GM21619 (cell line): ENCODE measurements around the gene SPIRE2.
"Not testable (repeated sequence)": the region's sequence is repeated elsewhere in the genome, so short reads cannot be mapped to it uniquely, and the experiment has no call there.

Experiments
- ATAC-seq: cut with Tn5 transposase; IDR thresholded peaks from one replicate; pipeline ENCODE4 v1.9.1; 2021; ENCODE audit not compliant: unreplicated experiment

SPIRE2 gene

DNA sequence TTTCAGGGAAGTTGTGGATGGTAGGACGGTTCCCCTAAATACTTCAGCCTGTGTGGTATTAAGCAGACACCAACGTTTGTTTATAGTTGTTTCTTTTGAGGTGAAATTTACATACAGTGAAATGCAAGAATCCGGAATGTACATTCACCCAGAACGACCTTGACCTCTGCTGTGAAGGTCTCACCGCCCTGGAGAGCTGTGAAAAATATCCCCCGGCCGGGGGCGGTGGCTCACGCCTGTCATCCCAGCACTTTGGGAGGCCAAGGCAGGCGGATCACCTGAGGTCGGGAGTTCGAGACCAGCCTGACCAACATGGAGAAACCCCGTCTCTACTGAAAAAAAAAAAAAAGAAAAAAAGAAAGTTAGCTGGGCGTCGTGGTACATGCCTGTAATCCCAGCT lies 8.2 kb downstream of the SPIRE2 start:
- not testable (repeated sequence) for ATAC-seq

DNA sequence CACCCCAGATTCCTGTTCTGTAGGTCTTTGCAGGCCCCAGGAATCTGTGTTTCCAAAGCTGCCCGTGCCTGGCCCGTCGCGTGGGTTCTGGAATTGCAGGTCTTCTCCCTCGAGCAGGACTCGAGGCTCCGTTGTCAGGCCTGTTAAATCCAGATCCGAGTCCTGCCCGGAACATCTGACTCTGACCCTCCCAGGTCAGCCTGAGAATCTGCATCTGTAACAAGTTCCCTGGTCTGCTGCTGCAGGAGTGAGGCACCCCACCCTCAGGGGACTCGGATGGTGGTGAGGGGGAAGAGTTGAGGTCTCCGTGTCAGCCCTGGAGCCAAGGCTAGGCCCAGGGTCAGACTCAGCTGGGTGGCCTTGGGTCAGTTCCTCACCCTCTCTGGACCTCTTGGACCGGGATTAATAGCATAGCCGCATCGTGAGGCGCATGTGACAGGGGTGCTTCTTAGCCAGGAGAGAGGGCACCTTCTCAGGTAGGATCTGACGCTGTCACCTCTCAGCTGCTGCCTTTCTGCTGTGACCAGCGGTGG lies 8.8 kb downstream of the SPIRE2 start:
- ATAC-seq: no peak

DNA sequence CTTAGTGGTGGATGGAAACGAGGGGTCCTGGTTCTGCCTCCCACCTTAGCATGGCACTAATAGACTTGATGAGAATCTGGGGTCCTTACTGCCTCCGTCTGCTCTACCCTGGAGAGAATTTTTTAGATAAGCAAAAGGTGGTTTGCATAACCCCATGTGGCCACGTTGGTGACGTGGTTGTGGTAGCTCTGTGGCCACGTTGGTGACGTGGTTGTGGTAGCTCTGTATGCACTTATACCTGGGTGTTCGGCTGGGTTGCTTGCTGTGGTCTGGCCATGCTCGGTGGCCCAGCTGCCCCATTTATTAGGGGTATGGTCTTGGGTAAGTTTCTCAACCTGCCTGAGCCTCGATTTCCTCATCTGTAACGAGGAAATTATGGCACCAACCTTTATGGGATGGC lies 13.0 kb downstream of the SPIRE2 start:
- ATAC-seq: no peak

DNA sequence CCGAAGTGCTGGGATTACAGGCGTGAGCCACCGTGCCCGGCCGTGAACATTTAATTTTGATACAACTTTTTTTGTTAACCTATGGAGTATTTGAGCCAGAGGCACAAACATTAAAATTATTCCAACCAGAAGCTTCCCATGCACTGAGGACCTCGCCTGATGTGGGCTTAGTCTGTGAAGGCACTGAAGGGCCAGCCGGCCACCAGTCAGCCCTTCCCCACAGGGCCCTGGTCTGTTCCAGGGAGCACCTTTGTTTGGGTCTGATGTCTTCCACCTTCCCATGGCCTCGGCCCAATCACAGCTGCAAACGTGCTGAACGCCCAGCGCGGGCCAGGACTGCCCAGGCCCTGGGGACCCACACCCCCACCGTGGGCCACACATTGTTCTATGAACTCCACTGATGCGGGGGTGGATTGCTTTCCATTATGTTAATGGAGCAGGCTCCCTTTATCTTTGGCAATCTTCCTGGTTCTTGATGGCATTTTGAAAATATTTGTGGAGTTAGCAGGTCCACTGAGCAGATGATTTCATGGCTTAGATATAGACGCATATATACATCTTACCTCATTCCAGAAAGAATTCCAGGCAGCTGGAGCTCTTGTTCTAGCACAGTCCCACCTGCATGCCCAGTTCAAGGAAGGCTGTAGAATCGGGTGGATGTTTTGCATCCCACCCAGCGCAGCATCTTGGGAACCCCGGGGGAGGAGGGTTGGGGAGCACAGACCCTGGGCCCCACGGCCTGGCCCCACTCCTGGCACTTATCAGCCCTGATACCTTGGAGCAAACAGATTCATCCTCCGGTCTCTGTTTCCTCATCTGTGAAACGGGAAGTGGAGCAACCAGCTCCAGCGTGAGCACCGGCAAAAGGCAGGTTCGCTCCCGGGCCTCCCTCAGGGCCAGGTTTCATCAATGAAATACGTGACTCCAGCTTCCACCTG lies 14.5 kb downstream of the SPIRE2 start:
- no peak for ATAC-seq

DNA sequence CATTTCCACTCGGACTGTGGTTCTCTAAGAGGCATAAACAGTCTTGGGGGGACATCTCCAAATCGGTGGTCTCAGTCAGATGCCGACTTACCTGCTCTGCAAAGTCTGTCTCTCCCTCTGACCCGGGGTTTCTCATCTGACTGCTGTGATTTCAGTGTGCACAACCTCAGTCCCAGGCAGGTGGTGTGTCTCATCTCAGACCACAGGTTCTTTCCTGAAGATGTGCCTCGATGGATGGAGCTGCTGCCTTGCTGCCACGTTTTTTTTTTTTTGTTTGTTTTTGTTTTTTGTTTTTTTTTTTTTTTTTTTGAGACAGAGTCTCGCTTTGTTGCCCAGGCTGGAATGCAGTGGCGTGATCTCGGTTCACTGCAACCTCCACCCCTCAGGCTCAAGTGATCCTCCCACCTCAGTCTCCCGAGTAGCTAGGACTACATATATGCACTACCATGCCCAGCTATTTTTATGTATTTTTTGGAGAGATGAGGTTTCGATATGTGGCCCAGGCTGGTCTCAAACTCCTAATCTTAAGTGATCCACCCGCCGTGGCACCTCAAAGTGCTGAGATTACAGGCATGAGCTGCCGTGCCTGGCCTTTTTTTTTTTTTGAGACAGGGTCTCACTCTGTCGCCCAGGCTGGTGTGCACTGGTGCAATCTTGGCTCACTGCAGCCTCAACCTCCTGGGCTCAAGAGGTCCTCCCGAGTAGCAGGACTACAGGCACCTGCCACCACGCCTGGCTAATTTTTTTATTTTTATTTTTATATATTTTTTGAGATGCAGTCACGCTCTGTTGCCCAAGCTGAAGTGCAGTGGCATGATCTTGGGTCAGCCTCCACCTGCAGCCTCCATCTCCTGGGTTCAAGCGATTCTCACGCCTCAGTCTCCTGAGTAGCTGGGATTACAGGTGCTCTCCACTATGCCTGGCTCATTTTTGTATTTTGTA lies 15.4 kb downstream of the SPIRE2 start:
- ATAC-seq: no peak

DNA sequence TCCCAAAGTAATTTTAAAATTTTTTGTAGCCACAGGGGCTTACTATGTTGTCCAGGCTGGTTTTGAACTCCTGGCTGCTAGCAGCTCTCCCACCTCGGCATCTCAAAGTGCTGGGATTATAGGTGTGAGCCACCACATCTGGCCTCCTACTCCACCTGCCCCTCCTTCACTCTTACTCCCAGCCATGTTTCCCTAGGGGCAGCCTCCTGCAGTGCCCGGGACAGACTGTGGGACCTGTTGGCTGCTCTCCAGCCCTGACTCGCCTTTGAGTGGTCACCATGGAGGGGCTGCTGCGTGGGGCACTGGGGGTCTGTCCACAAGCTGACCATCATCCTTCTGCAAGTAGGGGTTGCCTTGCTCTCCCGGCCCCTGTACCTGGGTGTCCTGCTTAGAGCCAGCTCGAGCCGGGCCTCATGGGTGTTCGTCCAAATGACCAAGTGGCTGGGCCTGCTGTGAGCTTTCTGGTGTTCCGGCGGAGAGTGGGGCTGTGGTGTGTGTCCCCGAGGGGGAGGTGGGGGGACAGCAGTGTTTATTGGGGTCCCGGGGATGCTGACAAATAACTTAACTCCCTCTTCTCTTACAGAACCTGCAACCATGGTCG lies 16.6 kb downstream of the SPIRE2 start:
- ATAC-seq: no peak

DNA sequence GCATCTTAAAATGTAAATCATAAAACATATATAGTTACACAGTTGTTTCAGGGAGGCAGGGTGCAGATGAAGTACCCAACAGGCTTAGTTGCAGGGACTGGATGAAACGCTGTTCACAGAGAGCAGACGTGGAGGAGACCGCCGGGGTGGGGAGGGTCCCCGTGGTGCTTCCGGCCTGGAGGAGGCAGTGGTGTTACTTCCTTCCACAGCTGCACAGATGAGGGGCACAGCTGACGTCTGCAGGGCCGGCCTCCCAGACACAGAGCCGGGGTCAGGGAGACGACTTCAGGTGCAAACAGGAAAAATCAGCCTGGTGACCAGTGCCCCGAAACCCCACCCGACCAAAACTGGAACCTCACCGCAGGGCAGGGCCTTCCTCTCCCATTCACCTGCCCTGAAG lies 17.1 kb downstream of the SPIRE2 start:
- no peak for ATAC-seq

DNA sequence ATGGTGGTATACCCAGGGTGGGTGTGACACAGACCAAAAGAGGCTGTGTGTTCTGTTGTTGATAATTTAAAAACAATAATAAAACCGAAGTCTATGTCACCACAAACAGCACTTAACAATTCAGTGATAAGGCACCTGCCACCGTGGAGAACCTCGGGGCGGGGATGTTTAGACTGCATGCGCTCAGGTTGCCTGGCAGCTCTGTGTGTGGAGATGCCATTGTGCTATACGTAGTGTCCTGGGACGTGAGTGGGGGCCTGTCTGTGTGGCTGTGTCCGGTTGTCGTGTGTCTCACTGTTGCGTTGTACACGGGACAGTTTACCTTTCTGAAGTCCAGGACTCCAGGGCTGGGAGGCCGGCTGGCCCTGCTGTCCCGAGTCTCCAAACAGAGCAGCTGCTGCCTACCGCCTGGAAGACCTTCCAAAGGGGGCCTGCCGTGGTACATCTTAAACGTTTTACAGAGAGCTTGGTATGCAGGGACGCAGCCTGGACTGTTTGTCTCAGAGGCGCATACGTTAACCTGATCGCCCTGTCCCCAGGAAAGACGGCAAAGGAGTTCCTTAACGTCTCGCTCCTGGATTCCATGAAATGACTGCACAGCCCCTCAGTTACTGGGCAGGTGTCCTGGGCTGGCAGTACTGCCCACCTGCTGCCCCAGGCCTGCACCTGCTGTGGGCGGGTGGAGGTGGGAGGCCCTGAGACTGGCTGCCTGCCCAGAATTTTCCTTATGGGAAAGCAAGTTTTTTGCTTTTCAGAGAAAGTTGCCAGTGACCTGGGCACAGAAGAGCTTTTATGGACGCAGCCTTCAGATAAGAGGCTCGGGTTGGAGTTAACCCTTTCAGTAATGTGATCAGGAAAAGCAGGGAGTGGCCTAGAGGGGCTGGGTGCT lies 19.0 kb downstream of the SPIRE2 start:
- ATAC-seq: no peak

DNA sequence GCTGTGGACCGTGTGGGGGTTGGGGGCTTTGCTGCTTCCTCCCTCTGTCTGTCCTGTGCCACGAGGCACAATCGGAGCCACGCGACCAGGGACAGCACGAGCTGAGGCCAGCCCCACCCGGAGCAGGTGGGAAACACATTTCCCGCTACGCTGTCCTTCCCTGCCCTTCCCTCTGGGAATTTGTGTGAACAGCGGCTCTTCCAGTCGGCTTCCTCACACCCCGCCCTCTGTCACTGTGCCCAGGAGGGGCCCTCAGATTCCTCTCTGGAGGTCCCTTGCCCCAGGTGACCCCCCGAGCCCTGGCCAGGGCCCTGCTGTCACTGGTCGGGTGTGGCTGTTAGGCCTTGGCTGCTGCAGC lies 19.6 kb downstream of the SPIRE2 start:
- ATAC-seq: no peak

DNA sequence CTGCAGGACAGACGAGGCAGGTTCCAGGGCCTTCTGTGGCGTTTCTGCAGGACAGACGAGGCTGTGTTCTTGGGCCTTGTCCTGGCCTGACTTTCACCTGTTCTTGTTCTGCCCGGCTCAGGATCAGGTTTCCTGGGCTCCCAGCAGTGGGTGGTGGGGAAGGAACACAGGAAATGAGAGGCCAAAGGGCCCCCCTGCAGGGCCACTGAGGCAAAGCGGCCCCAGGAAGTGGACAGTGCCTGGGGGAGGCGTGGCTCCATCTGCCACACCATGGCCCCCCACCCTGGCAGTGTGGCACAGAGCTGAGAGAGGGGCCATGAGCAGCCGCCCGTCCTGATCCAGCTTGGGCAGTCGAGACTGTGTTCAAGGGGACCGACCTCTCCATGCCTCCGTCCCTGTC lies 20.7 kb downstream of the SPIRE2 start:
- no peak for ATAC-seq

DNA sequence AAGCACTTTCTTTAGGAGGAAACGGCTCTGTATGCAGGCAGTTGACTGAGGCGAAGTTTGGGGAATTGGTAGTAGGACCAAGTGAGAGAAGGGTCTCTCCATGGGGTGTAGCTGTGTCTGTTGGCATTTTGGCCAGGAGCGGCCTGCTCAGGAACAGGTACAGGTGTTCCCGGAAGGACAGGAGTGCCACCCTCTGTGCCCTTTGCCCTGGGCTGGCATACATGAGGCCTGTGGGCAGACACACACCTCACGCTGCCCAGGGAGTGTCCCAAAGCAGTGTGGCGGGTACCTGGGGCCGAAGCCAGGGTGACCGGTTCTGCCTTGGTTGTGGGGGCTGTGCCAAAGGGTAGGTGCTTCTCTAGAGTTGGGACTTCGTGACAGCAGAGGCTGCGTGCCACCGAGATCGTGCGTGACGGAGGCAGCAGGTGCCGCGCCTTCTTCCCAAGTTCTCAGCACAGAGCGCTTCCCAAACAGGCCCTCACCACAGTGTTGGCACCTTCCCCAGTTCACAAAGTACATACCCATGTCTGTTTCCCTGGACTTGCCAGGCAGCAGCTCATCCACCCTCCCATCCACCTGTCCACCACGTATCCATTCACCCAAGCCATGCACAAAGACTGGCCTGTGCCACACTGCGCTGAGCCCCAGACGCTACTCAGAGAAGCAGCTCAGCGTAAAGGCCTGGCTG lies 25.2 kb downstream of the SPIRE2 start:
- ATAC-seq: no peak

DNA sequence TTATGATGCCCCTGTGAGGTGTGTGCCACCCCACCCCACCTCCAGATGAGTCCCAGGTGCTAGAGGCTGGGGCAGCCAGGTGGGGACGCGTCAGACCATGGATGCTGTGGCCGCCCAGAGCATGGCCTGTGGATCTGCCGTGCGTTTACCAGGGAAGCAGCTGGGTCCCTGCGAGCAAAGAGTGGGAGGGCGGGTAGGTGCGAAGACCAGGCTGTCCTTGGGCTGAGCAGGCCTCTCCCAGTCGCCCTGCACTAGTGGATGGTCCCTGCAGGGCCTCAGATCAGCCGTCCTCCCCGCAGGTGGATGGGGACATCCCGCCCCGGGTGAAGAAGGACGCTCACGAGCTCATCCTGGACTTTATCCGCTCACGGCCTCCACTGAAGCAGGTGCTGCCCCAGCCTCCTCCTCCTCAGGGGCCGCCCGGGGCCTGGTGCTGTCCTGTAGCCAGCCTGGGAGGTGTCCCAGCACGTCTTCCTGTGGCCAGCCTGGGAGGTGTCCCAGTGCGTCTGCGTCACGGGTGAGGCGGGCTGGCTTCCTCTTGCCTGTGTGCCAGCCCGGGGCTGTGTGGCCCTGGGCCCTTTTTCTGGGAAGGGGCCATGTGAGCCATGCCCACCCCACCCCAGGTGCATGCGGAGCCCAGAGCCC lies 27.1 kb downstream of the SPIRE2 start:
- ATAC-seq: no peak

DNA sequence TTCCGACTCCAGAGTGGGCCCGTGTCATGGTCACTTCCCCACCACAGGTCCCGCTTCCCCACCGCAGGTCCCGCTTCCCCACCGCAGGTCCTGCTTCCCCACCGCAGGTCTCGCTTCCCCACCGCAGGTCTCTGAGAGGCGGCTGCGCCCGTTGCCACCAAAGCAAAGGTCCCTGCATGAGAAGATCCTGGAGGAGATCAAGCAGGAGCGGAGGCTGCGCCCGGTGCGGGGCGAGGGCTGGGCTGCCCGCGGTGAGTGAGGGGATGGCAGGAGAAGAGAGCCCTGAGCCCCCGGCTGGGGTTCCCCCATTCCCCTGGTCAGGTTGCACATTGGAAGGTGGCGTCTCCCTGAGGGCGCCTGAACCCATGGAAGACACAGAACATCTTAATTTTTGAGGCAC lies 27.7 kb downstream of the SPIRE2 start:
- no peak for ATAC-seq

DNA sequence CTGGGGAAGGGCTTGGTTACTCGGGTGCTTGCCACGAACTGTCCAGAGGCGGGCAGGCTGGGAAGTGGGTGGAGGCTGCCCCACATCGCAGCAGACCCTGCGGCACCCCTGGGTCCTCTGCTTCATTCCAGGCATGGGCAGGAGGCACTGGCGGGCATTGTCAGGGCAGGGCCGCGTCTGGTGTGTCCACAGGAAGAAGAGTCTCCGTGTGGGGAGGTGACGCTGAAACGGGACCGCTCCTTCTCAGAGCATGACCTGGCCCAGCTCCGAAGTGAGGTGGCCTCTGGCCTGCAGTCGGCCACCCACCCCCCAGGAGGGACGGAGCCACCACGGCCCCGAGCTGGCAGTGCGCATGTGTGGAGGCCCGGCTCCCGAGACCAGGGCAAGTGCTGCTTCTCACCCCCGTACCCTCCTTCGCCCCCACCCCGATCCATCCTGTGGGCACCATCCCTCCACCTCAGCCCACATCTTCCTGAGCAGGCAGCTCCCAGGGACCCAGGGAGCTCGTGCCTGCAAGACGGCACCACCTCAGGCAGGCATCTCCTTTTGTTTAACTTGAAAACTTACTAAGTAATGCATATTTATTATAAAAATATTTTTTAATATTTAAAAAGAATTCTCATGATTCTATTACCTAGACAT lies 30.8 kb downstream of the SPIRE2 start:
- ATAC-seq: no peak

DNA sequence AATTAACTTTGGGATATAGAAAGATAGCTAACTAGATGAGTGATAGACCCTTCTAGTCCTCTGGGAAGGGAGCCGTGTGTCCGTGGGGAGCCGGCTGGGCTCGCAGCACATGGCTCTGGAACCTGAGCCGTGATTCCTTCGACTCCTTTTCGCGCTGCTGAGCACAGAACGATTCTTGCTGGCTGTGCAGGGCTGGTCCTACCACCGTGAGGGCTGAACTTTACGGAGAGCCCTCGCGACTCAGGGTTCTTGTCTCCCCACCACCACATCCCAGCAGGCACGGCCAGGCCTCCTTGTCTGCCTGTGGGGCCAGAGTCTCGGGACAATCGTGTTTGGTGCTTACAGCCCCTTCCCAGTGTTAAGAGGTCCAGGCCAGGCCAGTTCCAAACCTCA lies 31.3 kb downstream of the SPIRE2 start:
- ATAC-seq: no peak

DNA sequence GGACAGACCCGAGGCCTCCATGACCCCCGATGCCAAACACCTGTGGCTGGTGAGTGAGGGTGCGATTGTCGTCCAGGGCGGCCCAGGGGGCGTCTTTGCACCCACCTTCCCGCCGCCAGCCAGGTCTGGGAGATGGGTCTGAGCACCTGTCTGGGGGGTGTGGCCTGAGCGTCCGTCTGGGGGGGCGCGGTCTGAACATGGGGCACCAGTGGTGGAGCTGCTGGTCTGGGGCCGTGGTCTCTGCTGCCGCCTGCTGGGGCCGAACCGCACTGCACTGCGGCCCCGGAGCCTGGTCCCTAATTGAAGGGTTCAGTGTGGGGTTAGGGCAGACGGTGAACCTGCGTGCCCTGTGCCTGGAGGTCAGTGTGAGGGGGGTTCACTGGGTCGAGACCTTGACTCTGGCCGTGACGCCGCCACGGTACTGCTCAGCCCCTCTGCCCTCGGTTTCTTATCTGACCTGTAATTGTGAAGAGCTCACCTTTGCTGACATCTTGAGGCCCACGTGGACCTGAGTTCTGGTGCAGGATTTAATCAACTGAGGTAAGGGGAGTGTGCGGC lies 32.6 kb downstream of the SPIRE2 start:
- ATAC-seq: no peak

DNA sequence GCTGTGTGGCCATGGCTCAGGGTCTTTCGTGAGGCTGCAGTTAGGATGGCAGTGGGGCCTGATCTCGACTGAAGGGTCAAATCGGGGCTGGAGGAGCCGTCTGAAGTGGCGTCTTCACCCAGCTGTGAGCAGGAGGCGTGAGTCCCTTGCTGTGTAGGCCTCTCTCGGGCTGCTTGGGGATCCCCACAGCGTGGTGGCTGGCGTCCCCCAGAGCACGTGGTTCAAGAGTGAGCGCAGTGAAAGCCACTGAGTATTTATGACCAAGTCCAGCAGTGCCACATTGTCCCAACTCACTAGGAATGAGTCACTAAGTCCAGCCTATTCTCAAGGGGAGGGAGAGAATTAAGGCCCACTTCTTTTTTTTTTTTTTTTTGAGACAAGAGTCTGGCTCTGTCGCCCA lies 33.4 kb downstream of the SPIRE2 start:
- no peak for ATAC-seq

DNA sequence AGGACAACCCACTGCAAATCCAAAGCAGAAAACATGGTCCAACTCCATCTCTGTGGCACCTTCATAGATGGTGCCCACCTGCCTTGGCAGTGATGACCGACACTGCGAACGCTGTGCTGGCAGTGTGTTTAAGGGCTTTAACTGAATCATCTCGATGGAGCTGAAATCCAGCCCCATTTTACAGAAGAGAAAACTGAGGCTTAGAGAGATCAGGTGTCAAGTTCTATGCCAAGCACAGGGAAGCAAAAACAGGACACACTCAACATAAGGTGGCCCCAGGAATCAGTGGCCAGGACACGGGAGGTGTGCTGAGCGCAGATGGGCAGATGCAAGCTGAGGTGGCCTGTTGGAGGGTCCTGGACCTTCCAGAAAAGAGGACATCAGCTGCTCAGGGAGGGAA lies 34.5 kb downstream of the SPIRE2 start:
- no peak for ATAC-seq
